Testis (tissue), 3 donors: ENCODE results near the gene DCST1. TPM values are rescaled to one million over a fixed set of nuclear protein-coding genes. Genes with fewer than 3 reads are reported as not detected.

Source experiments
- DNase-seq: peaks from one replicate; pipeline ENCODE4 v3.0.0-alpha.2; 2019
- H3K27ac ChIP-seq, 2 donors: fragments of 200-600 bp; sonication (generic); one replicate each; pipeline ENCODE4 v1.5.1; 2019
- H3K27me3 ChIP-seq: fragments of 200-600 bp; sonication (generic); one replicate; pipeline ENCODE4 v1.5.1; 2019
- H3K36me3 ChIP-seq: fragments of 200-600 bp; sonication (generic); one replicate; pipeline ENCODE4 v1.5.1; 2017; ENCODE audit warnings: low read depth; ENCODE audit errors: missing control alignments
- H3K4me1 ChIP-seq: fragments of 200-600 bp; sonication (generic); one replicate; pipeline ENCODE4 v1.5.1; 2019
- H3K4me3 ChIP-seq, 2 donors: fragments of 200-600 bp; sonication (generic); one replicate each; pipeline ENCODE4 v1.5.1; 2017 to 2019
- H3K9me3 ChIP-seq: fragments of 200-600 bp; sonication (generic); one replicate; pipeline ENCODE4 v1.5.1; 2017
- CTCF ChIP-seq, 3 experiments: fragments of 450-650 bp in 2 of 3; fragments of 200-600 bp in 1 of 3; sonication (generic) in 1 of 3; IDR thresholded peaks; one replicate each; pipeline ENCODE4 v1.5.1; 2016 to 2019; ENCODE audit warnings: antibody characterized with exemption in 3 of 3, mild to moderate bottlenecking in 2 of 3, moderate library complexity in 1 of 3
- POLR2A ChIP-seq: fragments of 450-650 bp; IDR thresholded peaks from one replicate; pipeline ENCODE4 v1.6.1; 2017; ENCODE audit warnings: antibody characterized with exemption, mild to moderate bottlenecking, moderate library complexity
- WGBS, 2 donors: methylation state at CpG; one replicate each; pipeline ENCODE4 v1.1.5; 2018; 5-methylcytosine and 5-hydroxymethylcytosine counted together
- intact Hi-C: fragments of 100-400 bp; cut with DNase I; formaldehyde crosslinking; loops from one replicate; pipeline ENCODE4 v1.15.1; 2023; ENCODE audit warnings: low total_unique reads
- polyA plus RNA-seq: library from polyadenylated mRNA; stranded (reverse); fragments of 350-450 nt; fragmentation: Illumina TruSeq; extraction: RNeasy Lipid Tissue Mini Kit (QIAGEN cat#74804); gene quantifications from one replicate; pipeline ENCODE4 v1.2.3, GENCODE V29; 2014; ENCODE audit warnings: low read depth, low replicate concordance; ENCODE audit not compliant: insufficient read depth
- total RNA-seq, 2 donors: library from RNA; depleted of rRNA; stranded (reverse); fragments of >200 nt; gene quantifications; one replicate each; pipeline ENCODE4 v1.2.3, GENCODE V29; 2016

DCST1 gene
- total and polyA plus RNA-seq, 3 donors from 2014 or later, result 4.5 to 15.2 (median 9.4) TPM

DNA sequence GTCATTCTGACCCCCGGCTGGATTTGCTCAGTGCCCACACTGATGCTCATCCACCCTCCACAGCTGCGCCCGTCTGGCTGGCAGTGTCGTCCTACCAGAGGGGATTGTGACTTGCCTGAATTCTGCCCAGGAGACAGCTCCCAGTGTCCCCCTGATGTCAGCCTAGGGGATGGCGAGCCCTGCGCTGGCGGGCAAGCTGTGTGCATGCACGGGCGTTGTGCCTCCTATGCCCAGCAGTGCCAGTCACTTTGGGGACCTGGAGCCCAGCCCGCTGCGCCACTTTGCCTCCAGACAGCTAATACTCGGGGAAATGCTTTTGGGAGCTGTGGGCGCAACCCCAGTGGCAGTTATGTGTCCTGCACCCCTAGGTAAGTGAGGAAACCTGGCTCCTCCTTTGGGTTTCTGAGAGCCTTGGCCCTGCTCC is 24.2 kb downstream of the DCST1 start:
- TF ChIP-seq CTCF (IDR thresholded peaks at IDR 0.05) (no peak), POLR2A (no peak)
- H3K27me3 ChIP-seq, result no peaks in the 10 kb centered on the region
- no peak for DNase-seq
- no peak overlapping the region for H3K4me3 ChIP-seq
- peaks cover 11% of the 10 kb centered on the region for H3K4me1 ChIP-seq
- WGBS, 2 donors, result 93 to 94% methylated on average over 9 to 13 of the region's 13 CpGs
- intact Hi-C loops, result no loop called here
- H3K36me3 ChIP-seq, result no peaks in the 10 kb centered on the region
- no peaks in the 10 kb centered on the region for H3K9me3 ChIP-seq
- H3K27ac ChIP-seq, result no peak overlapping the region

GRCh38 chr1:155060736-155061135 is 27.1 kb downstream of the DCST1 start:
- no peaks in the 10 kb centered on the region for H3K36me3 ChIP-seq
- H3K4me3 ChIP-seq, result no peak overlapping the region
- DNase-seq, result no peak
- H3K27me3 ChIP-seq, result no peaks in the 10 kb centered on the region
- 76 to 93% methylated on average over 8 of the region's 8 CpGs for WGBS, 2 donors
- TF ChIP-seq CTCF (IDR thresholded peaks at IDR 0.05) (no peak), POLR2A (no peak)
- no peaks in the 10 kb centered on the region for H3K9me3 ChIP-seq
- peaks cover 21% of the 10 kb centered on the region for H3K4me1 ChIP-seq
- no peak overlapping the region for H3K27ac ChIP-seq
- intact Hi-C loops, result loop anchor here (5.0 kb wide), 1 partner anchor 108 kb away; no protein-coding TSS in a partner anchor

- H3K4me1 ChIP-seq, result peaks cover 21% of the 10 kb centered on the region
- H3K9me3 ChIP-seq, result no peaks in the 10 kb centered on the region
- DNase-seq, result peak; percentile 92
- no peak overlapping the region for H3K4me3 ChIP-seq
- intact Hi-C loops, result loop anchor here (5.0 kb wide), 1 partner anchor 109 kb away; no protein-coding TSS in a partner anchor
- whole genome bisulfite sequencing, 2 donors, result 33 to 34% methylated on average over 12 to 21 of the region's 21 CpGs
- no peak for TF ChIP-seq POLR2A
- TF ChIP-seq CTCF (IDR thresholded peaks at IDR 0.05), result peak; percentile 96 to 100 (median 96)
- no peaks in the 10 kb centered on the region for H3K27me3 ChIP-seq
- H3K27ac ChIP-seq, result no peak overlapping the region
- H3K36me3 ChIP-seq, result no peaks in the 10 kb centered on the region
Observed at GRCh38 chr1:155061381-155062150, 27.9 kb downstream of the DCST1 start.

DNA sequence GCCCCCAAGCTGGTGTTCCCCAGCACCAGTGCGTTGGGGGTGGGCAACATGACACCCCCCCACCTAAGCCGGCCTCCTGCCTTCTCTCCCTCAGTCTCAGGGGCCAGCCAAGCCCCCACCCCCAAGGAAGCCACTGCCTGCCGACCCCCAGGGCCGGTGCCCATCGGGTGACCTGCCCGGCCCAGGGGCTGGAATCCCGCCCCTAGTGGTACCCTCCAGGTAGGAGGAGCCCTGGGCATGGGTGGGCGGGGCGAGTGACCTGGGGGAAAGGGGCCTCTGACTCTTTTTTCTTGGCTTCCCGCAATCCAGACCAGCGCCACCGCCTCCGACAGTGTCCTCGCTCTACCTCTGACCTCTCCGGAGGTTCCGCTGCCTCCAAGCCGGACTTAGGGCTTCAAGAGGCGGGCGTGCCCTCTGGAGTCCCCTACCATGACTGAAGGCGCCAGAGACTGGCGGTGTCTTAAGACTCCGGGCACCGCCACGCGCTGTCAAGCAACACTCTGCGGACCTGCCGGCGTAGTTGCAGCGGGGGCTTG is 28.6 kb downstream of the DCST1 start:
- no peak for TF ChIP-seq CTCF (IDR thresholded peaks at IDR 0.05)
- no peak for TF ChIP-seq POLR2A
- DNase-seq, result no peak
- intact Hi-C loops, result loop anchor here (5.0 kb wide), 1 partner anchor 110 kb away; no protein-coding TSS in a partner anchor
- no peak overlapping the region for H3K4me3 ChIP-seq
- H3K27me3 ChIP-seq, result no peaks in the 10 kb centered on the region
- H3K9me3 ChIP-seq, result no peaks in the 10 kb centered on the region
- no peak overlapping the region for H3K27ac ChIP-seq
- H3K36me3 ChIP-seq, result no peaks in the 10 kb centered on the region
- 27 to 37% methylated on average over 3 to 26 of the region's 29 CpGs for WGBS, 2 donors
- peaks cover 21% of the 10 kb centered on the region for H3K4me1 ChIP-seq
